M059J (cell line): Measurements from ENCODE around the gene GATA2. TPM values are rescaled to one million over a fixed set of nuclear protein-coding genes. Genes with fewer than 3 reads are reported as not detected.

Experiments used
- DNase-seq: peaks from one replicate; pipeline ENCODE4 v3.0.0-alpha.2; 2012; ENCODE audit warnings: low read depth
- total RNA-seq: library from RNA; depleted of rRNA; stranded (reverse); fragments of >200 nt; shearing (Covaris generic); gene quantifications from 2 replicates; pipeline ENCODE4 v1.2.3, GENCODE V29; 2014

The GATA2 gene
- total RNA-seq, 1 experiment from 2014 or later = 36.3 TPM

DNA sequence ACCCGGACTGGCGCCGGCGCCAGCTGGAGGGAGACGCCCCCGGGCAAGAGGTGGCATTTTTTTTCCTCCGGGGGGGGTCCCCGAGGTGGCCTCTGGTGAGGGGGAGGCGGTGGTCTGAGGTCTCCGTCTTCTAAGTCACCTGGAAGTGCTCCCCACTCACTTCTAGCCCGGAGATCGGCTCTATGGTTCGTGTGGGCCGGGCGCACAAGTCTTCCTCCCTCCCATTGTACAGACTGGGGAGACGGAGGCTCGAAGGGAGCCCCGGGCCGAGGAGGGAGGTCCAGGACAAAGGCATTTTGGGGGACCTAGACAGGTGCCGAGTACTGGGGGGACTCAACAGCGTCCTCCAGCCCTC lies 4.4 kb downstream of the GATA2 start:
- DNase-seq = peak; percentile 63

DNA sequence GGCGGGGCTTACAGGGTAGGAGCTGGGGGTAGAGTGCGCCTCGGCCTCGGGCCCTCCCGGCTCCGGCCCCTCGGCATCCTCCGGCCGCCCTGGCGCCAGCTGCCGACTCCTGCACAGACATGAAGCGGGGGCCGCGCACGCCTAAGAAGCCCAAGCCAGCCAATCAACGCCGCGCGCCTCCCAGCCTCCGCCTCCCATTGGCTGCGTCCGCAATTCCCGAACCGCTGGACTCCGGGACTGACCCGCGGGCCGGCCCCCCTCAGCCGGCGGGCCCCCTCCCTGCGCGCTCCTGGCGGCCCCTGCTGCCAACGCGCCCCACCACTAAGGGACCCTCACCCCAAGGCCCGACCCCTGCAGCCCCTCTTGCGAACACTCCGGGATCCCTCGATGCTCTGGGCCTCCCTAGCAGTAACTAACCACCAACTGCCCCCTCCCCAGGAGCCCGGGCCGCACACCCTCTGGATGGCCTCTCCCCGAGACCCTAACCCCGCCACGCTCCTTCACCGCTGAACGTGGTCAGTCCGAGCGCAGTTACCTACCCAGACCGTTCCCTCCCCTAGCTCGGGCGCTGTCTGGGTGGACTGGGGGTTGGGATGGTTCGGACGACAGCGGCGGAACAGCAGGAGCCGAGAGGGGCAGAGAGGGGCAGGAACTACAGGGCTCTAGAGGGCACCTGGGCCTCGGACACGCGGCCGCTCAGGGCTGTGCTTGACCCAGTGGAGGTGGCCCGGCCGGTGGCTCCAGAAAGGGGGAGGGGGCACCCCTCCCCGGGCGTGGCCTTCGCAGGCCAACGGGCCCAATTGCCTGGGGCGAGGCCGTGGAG lies 5.0 kb downstream of the GATA2 start:
- peak; percentile 94 for DNase-seq

- DNase-seq = no peak
These were observed 5.5 kb downstream of the GATA2 start for GRCh38 chr3:128487538-128487812.

DNA sequence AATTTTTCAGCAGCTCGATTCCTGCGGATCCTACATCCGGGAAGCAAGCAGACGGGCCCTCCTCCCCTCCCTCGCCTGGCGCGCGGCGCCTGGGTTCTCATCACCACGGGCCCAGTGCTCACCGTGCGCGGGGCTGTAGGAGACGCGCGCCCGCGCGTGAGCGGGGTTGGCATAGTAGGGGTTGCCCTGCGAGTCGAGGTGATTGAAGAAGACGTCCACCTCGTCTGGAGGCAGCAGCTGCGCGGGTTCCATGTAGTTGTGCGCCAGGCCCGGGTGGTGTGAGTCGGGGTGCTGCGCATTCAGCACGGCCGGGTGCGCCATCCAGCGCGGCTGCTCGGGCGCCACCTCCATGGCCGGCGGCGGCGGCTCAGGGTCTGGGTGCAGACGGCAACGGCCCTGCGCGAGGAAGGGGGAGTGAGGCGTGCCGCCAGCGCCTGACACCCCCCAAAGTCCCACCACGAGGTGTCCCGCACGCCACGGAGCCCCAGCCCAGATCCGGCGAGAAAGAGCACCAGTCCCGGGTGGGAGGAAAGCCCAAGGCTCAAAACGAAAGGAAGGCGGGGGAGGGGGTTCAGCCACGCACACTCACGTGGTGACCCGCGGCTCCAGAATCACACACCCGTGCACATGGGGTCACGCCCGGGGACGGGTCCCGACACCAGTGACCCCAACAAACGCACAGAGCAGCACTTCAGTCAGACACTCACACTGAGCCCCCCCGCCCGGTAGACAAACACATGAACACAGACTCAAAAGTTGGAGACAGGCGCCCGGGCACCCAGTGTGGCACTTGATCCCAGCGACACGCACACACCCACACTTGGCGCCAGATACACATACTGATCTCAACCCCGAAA lies 6.1 kb downstream of the GATA2 start:
- peak; percentile 48 for DNase-seq

DNA sequence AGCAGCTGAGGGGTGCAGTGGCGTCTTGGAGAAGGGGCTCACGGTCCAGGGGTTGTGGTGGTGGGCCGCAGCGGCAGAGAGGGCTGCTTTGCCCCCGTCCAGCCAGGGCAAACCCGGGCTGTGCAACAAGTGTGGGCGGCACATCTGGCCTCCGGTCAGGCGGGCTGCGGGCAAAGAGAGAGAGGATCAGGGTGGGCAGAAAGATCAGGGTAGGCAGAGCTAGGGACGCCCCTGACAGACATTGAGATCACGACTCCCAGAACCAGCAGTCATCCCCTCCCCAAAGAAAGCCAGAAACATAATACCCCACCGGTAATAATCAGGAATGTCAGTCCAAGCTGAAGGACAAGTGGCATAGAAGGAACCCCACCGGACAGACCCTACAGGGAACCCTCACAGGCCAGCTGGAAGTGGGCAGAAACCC lies 6.8 kb downstream of the GATA2 start:
- DNase-seq = no peak

GRCh38 chr3:128485282-128486204 lies 7.5 kb downstream of the GATA2 start:
- no peak for DNase-seq

- DNase-seq = no peak
These were observed 8.4 kb downstream of the GATA2 start for GRCh38 chr3:128484404-128485281.

GRCh38 chr3:128483657-128484403 lies 9.2 kb downstream of the GATA2 start:
- DNase-seq = no peak

DNA sequence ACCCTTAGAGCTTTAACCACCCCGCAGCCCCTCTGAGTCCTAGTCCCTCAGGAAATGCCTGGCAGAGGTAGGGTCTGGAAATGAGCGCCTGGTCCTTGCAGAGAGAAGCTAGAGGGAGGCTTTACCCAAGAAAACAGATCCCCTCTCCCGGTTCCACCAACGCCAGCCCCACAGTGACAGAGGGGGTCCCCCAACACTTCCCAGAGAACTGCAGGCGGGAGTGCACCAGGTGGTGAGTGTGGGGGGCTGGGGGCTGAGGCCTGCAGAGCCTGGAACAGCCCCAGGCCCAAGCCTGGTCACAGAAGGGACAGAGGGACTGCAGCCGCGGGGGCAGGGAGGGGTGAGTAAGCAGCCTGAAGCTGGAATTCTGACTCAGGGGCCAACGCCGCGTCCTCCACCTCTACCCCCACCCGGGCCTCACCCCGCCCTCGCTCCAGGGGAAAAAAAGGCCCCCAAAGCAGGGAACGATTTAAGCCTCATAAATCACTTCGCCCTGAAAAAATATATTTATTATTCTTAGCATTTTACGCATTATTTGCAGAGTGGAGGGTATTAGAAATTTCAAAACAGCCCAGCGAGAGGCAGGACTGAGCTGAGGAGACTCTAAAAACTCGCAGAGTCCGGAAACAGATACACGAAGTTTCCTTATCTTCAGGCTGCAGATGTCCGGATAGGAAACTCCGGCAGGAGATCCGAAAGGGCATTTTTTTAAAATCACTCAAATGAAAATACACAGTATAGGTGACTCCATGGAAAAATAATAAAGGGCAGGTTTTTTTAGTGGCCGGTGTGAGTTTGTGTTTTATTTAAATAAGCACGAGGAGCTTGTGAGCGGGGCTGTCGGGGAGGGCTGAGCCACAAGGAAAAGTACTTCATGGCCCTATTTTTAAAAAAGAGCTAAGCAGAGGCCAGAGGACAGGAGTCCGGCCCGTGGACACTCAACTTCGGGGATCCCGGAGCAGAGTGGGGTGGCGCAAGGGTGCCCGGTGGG lies 10.0 kb downstream of the GATA2 start:
- peak; percentile 76 for DNase-seq

GRCh38 chr3:128482175-128482574 lies 10.8 kb downstream of the GATA2 start:
- no peak for DNase-seq

DNA sequence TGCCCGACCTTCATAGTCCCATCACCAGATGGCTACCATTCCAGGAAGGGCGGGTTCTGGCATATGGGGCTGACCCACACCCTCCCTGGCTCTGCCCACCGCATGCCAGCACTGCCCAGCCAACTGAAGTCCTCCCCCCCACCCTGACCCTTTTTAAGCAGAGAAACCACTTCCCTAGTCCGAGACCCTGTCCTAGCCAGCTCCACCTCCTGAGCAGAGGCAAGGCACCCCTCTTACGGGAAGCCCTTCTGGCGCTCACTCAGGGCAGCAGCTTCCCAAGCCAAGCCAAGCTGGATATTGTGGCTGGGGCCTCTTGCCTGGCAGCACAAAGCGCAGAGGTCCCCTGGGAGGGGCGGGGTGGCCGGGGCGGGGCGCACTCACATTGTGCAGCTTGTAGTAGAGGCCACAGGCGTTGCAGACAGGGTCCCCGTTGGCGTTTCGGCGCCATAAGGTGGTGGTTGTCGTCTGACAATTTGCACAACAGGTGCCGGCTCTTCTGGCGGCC lies 11.5 kb downstream of the GATA2 start:
- no peak for DNase-seq

GRCh38 chr3:128480717-128481437 lies 12.1 kb downstream of the GATA2 start:
- DNase-seq = no peak

GRCh38 chr3:128480278-128480677 lies 12.7 kb downstream of the GATA2 start:
- DNase-seq = no peak

DNA sequence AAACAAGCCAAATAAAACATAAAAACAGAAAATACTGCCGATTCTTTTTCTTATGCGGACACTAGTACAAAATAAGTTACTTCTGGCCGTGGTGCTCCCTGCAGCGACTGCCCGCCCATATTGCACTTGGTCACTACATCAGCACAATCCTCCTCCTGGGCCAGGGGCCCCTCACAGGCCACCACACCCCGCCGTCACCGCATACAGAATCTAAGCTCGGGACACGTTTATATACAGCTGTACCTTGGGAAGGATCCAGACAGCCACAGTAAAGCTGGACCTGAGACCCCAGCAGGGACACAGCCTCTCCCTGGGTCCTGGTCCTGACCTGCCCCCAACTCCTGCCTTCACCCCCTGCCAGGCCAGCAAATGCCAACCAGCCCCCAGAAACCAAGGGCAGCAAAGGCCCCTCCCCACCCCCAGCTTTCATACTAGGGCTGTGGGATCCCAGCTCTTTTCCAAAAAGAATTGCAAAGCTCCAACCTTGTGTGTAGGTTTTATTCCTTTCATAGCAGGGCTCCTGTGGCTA lies 13.4 kb downstream of the GATA2 start:
- no peak for DNase-seq

GRCh38 chr3:128478576-128479506 lies 14.2 kb downstream of the GATA2 start:
- DNase-seq = no peak

DNA sequence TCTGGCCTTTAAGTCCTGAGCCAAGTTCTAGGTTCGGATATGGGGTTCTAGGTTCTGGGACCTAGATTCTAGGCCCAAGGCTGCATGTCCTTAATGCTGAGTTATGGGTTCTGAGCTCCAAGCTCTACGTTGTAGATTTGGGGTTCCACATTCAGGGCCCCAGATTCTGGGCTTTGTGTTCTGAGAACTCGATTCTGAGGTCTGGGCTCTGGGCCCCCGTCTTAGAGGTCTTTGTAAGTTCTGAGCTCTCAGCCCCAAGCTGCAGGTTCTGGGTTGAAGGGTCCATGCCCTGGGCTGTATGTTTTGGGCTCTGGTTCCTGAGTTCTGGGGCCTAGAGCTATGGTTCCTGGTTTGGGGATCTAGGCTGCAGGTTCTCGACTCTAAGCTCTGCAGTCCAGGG lies 16.3 kb downstream of the GATA2 start:
- no peak for DNase-seq

DNA sequence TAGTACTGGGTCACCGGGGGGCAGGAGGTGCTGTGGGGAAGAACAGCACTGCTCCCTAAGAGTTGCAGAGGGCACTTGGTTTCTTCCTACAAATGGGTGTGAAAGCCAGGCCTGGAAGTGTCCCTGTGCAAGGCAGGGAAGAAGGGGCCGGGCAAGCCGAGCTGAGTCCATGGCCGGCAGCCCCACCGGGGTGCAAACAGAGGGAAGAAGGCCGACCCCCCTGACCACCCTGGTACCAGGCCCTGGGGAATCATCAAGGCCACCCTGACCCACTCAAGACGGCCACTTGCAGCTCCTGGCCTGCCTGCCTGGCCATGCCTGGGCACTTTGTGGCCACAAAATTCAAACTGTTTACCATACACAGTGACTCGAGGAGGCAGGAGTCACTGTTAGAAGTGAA lies 17.6 kb downstream of the GATA2 start:
- no peak for DNase-seq
